T-helper 1 cell treated with Interleukin-12 subunit alpha and Interleukin-12 subunit beta and Interleukin-4 antibody, amounts not matched to agents 30 ng/mL and 1 ng/mL, for 36 hours (primary cell): ENCODE measurements around the gene LAMA5. TPM values are rescaled to one million over a fixed set of nuclear protein-coding genes. Genes with fewer than 3 reads are reported as not detected.

Experiments used
- intact Hi-C: fragments of 100-400 bp; cut with micrococcal nuclease; formaldehyde crosslinking; loops from one replicate; pipeline ENCODE4 v1.15.1; 2024
- total RNA-seq: library from RNA; stranded (reverse); gene quantifications from 2 replicates; pipeline ENCODE4 v1.2.3, GENCODE V29; 2022

Gene LAMA5
- total RNA-seq, 1 donor from 2014 or later = 0.76 TPM

- intact Hi-C loops = loop anchor here (5.0 kb wide), 2 partner anchors 212 to 532 kb away; partner anchors contain the start of gene GID8
Measured at GRCh38 chr20:62405108-62405980, 38.2 kb upstream of the LAMA5 start.

- intact Hi-C loops = loop anchor here (5.0 kb wide), 2 partner anchors 213 to 533 kb away; partner anchors contain the start of gene GID8
Measured at GRCh38 chr20:62404761-62405107, 37.6 kb upstream of the LAMA5 start.

GRCh38 chr20:62404112-62404665, 37.1 kb upstream of the LAMA5 start:
- intact Hi-C loops = no loop called here

GRCh38 chr20:62403331-62403730, 36.2 kb upstream of the LAMA5 start:
- intact Hi-C loops = no loop called here

- intact Hi-C loops = no loop called here
Measured at GRCh38 chr20:62402456-62403150, 35.5 kb upstream of the LAMA5 start.

GRCh38 chr20:62401331-62401779, 34.2 kb upstream of the LAMA5 start:
- intact Hi-C loops = no loop called here

- intact Hi-C loops = no loop called here
Measured at GRCh38 chr20:62400541-62400940, 33.4 kb upstream of the LAMA5 start.

GRCh38 chr20:62400021-62400420, 32.9 kb upstream of the LAMA5 start:
- intact Hi-C loops = no loop called here

- intact Hi-C loops = no loop called here
Measured at GRCh38 chr20:62398120-62398821, 31.2 kb upstream of the LAMA5 start.

- intact Hi-C loops = no loop called here
Measured at GRCh38 chr20:62396367-62397239, 29.5 kb upstream of the LAMA5 start.

GRCh38 chr20:62395311-62396242, 28.5 kb upstream of the LAMA5 start:
- intact Hi-C loops = no loop called here

- intact Hi-C loops = no loop called here
Measured at GRCh38 chr20:62394248-62395245, 27.4 kb upstream of the LAMA5 start.

GRCh38 chr20:62393830-62394229, 26.7 kb upstream of the LAMA5 start:
- intact Hi-C loops = no loop called here

GRCh38 chr20:62393335-62393665, 26.2 kb upstream of the LAMA5 start:
- intact Hi-C loops = no loop called here

GRCh38 chr20:62392621-62393334, 25.7 kb upstream of the LAMA5 start:
- intact Hi-C loops = no loop called here

- intact Hi-C loops = no loop called here
Measured at GRCh38 chr20:62392077-62392418, 24.9 kb upstream of the LAMA5 start.

GRCh38 chr20:62391165-62392076, 24.3 kb upstream of the LAMA5 start:
- intact Hi-C loops = no loop called here
